ENCODE measurements around the gene AKR1B1.

AKR1B1 gene

DNA sequence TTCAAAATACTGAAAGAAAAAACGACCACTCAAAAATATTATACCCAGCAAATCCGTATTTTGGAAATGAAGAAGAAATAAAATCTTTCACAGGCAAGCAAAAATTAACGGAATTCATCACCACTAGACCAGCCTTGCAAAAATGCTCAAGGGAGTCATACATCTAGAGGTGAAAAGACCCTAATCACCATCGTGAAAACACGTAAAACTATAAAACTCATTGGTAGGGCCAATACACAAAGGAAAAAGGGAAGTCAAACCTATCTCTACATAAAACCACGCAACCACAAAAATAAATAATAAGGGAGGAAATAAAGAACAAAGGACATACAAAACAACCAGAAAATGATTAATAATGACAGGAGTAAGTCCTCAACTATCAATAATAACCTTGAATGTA lies 6.6 kb upstream of the AKR1B1 start:
- peaks cover 16% of the 10 kb centered on the region for H3K9me3 Mint-ChIP-seq
- no peaks in the 10 kb centered on the region for H3K36me3 Mint-ChIP-seq (ENCODE audit: insufficient read depth)
- H3K27me3 Mint-ChIP-seq = peaks cover 13% of the 10 kb centered on the region
- no peak overlapping the region for H3K4me3 Mint-ChIP-seq
- DNase-seq (ENCODE audit: low spot score in 2 of 2) = no peak
- ATAC-seq (replicated peaks; ENCODE audit: extremely low read depth, poor library complexity, severe bottlenecking) = no peak
- H3K4me1 Mint-ChIP-seq = no peaks in the 10 kb centered on the region
- no peak overlapping the region for H3K27ac Mint-ChIP-seq (ENCODE audit: low read depth)

DNA sequence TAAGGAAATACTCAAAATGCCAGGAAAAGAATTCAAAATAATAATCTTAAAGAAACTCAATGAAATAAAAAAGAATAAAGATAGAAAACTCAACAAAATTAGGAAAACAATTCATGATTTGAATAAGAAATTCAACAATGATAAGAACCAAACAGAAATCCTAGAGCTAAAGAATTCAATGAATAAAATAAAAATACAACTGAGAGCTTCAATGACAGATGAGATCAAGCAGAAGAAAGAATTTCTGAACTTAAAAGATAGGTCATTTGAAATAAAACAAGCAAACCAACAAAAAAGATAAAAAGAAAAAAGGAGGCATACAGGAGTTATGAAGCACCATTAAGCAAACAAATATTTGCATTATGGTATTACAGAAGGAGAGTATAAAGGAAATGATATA lies 5.6 kb upstream of the AKR1B1 start:
- H3K27ac Mint-ChIP-seq (ENCODE audit: low read depth) = no peak overlapping the region
- H3K36me3 Mint-ChIP-seq (ENCODE audit: insufficient read depth) = peaks cover 1% of the 10 kb centered on the region
- peaks cover 13% of the 10 kb centered on the region for H3K27me3 Mint-ChIP-seq
- H3K4me1 Mint-ChIP-seq = peaks cover 8% of the 10 kb centered on the region
- DNase-seq (ENCODE audit: low spot score in 2 of 2) (no peak), ATAC-seq (replicated peaks; ENCODE audit: extremely low read depth, poor library complexity, severe bottlenecking) (no peak)
- no peak overlapping the region for H3K4me3 Mint-ChIP-seq
- H3K9me3 Mint-ChIP-seq = peaks cover 16% of the 10 kb centered on the region

DNA sequence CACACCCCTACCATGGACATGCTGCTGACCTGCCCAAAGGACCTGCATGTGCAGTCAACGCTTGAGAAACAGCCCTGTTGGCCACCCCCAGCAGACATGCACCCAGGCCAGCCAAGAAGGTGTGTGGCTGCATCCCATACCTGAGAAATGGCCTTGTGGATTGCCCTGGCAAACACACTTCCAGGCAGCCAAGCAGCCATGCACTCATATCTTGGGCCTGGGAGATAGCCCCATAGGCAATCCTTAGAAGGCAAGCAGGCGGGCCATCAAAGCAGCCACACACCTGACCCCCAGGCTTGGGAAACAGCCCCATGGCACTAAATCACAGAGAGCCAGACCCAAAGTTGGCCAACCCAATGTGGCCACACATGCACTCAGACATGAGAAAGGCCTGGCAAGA lies 4.9 kb upstream of the AKR1B1 start:
- Mint-ChIP-seq H3K4me3 (no peak overlapping the region), H3K36me3 (ENCODE audit: insufficient read depth) (peaks cover 5% of the 10 kb centered on the region), H3K4me1 (peaks cover 13% of the 10 kb centered on the region), H3K9me3 (peaks cover 16% of the 10 kb centered on the region), H3K27me3 (peaks cover 13% of the 10 kb centered on the region), H3K27ac (ENCODE audit: low read depth) (no peak overlapping the region)
- ATAC-seq (replicated peaks; ENCODE audit: extremely low read depth, poor library complexity, severe bottlenecking) (no peak), DNase-seq (ENCODE audit: low spot score in 2 of 2) (no peak)

DNA sequence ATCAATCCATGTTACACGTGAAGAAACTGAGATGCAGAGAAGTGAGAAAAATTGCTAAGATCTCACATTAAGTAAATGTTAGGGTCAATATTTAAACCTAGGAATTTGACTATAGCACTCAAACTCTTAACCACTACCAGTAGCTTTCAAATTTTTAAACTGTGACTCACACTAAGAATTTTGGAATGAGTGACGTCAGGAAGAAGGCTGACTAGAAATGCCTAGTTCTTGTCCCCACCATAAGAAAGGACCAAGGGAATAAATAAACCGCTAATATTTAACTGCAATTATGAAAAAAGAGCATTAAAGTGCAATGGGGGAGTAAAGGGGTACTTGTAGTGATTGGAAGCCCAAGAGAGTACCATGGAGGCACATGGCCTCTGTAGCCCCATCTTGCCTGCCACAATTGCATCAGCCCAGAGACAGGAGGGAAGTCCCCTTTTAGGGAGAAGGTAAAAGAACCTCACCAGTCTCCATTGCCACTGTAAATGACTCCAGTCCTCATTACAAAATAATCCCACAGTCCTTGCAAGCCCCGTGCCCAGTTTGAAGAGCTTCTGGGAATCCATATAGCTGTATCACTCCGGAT lies 3.5 kb upstream of the AKR1B1 start:
- peaks cover 16% of the 10 kb centered on the region for H3K9me3 Mint-ChIP-seq
- no peak overlapping the region for H3K4me3 Mint-ChIP-seq
- ATAC-seq (replicated peaks; ENCODE audit: extremely low read depth, poor library complexity, severe bottlenecking) = no peak
- H3K36me3 Mint-ChIP-seq (ENCODE audit: insufficient read depth) = peaks cover 6% of the 10 kb centered on the region
- no peak overlapping the region for H3K27ac Mint-ChIP-seq (ENCODE audit: low read depth)
- peaks cover 6% of the 10 kb centered on the region for H3K27me3 Mint-ChIP-seq
- DNase-seq (ENCODE audit: low spot score in 2 of 2) = no peak
- peaks cover 23% of the 10 kb centered on the region for H3K4me1 Mint-ChIP-seq

DNA sequence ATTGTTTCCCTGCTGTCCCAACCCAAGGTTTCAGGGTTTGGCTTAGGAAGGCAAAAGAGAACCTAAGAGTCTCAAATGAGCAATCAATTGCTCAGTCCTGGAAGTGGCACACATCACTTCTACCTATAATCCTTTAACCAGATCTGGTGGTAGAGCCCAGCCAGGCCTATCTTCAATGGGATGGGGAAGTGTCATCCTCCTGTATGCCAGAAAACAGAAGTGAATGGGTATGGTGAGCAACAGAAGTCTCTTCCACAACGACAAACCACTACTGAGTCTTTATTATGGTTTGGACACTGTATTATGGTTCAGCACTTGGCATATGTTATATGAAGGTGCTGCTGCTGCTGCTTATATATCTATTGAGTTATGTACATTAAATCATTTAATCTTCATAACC lies 3.0 kb upstream of the AKR1B1 start:
- Mint-ChIP-seq H3K27me3 (peaks cover under 1% of the 10 kb centered on the region), H3K27ac (ENCODE audit: low read depth) (no peak overlapping the region), H3K9me3 (peaks cover 16% of the 10 kb centered on the region), H3K4me3 (no peak overlapping the region), H3K4me1 (peaks cover 25% of the 10 kb centered on the region), H3K36me3 (ENCODE audit: insufficient read depth) (peaks cover 6% of the 10 kb centered on the region)
- no peak for ATAC-seq (replicated peaks; ENCODE audit: extremely low read depth, poor library complexity, severe bottlenecking)
- no peak for DNase-seq (ENCODE audit: low spot score in 2 of 2)

DNA sequence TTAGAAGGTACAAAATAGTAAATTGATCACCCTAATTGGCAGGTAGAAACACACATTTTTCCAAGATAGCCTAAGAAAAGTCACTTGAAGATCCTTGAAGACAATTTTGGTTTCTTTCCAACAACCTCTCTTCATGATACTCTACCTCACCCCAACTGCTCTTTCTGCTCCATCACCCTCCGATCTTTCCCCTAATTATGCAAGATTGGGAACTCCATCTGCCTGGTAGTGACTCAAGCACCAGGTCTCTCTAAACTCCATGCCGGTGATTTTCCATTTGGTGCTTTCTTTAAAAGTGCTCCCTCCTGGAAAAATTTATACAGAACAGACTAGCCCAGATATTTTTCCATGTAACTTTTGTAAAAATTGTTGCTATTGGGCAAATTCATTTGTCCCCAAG lies 1.1 kb upstream of the AKR1B1 start:
- Mint-ChIP-seq H3K9me3 (peaks cover 9% of the 10 kb centered on the region), H3K27ac (ENCODE audit: low read depth) (no peak overlapping the region), H3K4me3 (no peak overlapping the region), H3K4me1 (peaks cover 35% of the 10 kb centered on the region), H3K27me3 (no peaks in the 10 kb centered on the region), H3K36me3 (ENCODE audit: insufficient read depth) (peaks cover 6% of the 10 kb centered on the region)
- DNase-seq (ENCODE audit: low spot score in 2 of 2) (no peak), ATAC-seq (replicated peaks; ENCODE audit: extremely low read depth, poor library complexity, severe bottlenecking) (no peak)

DNA sequence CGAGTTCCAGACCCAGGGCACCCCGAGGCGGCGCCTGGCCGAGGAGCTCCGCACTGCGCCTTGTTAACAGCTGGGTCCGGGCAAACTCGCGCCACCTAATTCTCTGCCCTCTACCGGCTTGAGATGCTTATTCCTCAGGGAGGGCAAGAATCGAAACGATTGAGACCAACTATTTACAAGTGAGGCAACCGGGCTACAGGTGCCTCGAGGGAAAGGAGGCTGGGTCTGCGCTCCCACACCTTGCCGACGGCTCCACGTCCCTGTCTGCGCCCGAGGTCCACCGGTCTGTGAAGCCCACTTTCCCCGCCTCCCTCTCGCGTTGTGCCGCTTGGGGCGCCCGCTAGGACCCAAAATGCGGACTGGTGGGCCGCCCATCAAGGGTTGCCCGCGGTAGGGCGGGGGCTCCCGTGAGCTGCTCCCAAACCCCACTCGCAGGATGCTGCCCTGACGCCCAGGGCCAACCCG lies 527 bp downstream of the AKR1B1 start:
- DNase-seq (ENCODE audit: low spot score in 2 of 2) = peak; percentile 51 to 53
- H3K4me3 Mint-ChIP-seq = peak overlapping the region; percentile 87

DNA sequence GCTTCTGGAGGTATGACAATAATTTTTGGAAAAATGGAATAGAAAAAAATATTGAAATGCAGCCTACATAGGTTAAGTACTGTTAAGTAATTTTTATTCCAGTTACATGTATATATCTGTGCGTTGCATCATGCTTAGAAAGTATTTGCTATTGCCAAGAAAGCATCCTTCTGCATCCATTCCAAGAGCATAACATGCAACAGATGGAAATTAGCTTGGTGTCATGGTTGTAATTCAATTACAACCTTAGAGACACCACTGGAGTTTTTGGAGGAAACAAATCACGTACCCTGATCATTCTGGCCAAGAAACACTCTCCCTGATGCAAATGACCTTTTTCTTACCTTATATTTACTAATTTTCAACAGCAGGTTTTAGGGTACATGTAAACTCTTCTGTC lies 1.7 kb downstream of the AKR1B1 start:
- peaks cover 57% of the 10 kb centered on the region for H3K4me1 Mint-ChIP-seq
- ATAC-seq (replicated peaks; ENCODE audit: extremely low read depth, poor library complexity, severe bottlenecking) = no peak
- no peak overlapping the region for H3K27ac Mint-ChIP-seq (ENCODE audit: low read depth)
- no peaks in the 10 kb centered on the region for H3K27me3 Mint-ChIP-seq
- DNase-seq (ENCODE audit: low spot score in 2 of 2) = no peak
- no peaks in the 10 kb centered on the region for H3K9me3 Mint-ChIP-seq
- H3K4me3 Mint-ChIP-seq = peak overlapping the region; percentile 87
- peaks cover 8% of the 10 kb centered on the region for H3K36me3 Mint-ChIP-seq (ENCODE audit: insufficient read depth)

More for the DNA sequence above, 527 bp downstream of the AKR1B1 start:
- peak overlapping the region; percentile 79 for H3K27ac Mint-ChIP-seq (ENCODE audit: low read depth)
- H3K4me1 Mint-ChIP-seq = peaks cover 51% of the 10 kb centered on the region
- H3K27me3 Mint-ChIP-seq = no peaks in the 10 kb centered on the region
- peaks cover 8% of the 10 kb centered on the region for H3K36me3 Mint-ChIP-seq (ENCODE audit: insufficient read depth)
- H3K9me3 Mint-ChIP-seq = no peaks in the 10 kb centered on the region
- ATAC-seq (replicated peaks; ENCODE audit: extremely low read depth, poor library complexity, severe bottlenecking) = peak; percentile 73

DNA sequence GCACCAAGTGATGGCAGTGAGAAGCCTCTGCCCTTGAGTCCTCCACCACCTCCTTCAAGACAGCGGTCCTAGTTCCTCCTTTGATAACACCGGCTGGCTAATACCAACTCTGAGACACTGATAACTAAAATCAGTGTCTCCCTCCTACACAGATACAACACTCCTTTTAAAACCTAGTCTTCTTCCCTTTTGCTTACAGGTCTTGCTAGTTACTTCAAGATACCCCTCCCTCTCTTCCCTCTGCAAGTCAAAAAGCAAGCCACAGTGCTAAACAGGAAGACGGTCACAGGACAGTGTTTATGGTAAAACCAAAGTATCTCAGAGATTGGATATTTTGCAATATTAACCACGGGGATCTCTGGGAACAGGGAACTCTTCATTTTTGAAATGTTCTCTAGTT lies 4.6 kb downstream of the AKR1B1 start:
- Mint-ChIP-seq H3K27ac (ENCODE audit: low read depth) (peak overlapping the region; percentile 52), H3K4me1 (peaks cover 50% of the 10 kb centered on the region), H3K4me3 (peak overlapping the region; percentile 43), H3K9me3 (no peaks in the 10 kb centered on the region), H3K36me3 (ENCODE audit: insufficient read depth) (peaks cover 17% of the 10 kb centered on the region), H3K27me3 (no peaks in the 10 kb centered on the region)
- DNase-seq (ENCODE audit: low spot score in 2 of 2) (no peak), ATAC-seq (replicated peaks; ENCODE audit: extremely low read depth, poor library complexity, severe bottlenecking) (no peak)

DNA sequence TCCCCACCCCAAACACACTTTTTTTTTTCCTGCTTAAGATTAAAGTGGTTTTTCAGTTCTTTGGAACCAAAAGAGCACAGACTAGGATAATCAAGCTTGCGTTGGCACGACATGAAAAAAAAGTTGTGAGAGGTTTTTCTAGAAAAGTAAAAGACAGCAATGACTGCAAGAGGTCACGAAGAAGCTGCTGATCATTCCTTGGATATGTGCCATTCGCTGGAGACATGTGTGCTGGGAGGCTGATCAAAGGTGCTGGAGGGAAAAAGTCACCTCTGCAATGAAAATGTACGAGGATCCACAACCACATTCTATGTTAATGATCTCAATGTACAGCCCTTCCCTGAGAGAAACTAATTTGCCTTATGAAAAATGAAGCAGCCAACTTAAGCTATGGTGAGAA lies 5.4 kb downstream of the AKR1B1 start:
- DNase-seq (ENCODE audit: low spot score in 2 of 2) (no peak), ATAC-seq (replicated peaks; ENCODE audit: extremely low read depth, poor library complexity, severe bottlenecking) (no peak)
- no peak overlapping the region for H3K4me3 Mint-ChIP-seq
- H3K36me3 Mint-ChIP-seq (ENCODE audit: insufficient read depth) = peaks cover 16% of the 10 kb centered on the region
- peak overlapping the region; percentile 52 for H3K27ac Mint-ChIP-seq (ENCODE audit: low read depth)
- no peaks in the 10 kb centered on the region for H3K27me3 Mint-ChIP-seq
- H3K4me1 Mint-ChIP-seq = peaks cover 46% of the 10 kb centered on the region
- no peaks in the 10 kb centered on the region for H3K9me3 Mint-ChIP-seq

DNA sequence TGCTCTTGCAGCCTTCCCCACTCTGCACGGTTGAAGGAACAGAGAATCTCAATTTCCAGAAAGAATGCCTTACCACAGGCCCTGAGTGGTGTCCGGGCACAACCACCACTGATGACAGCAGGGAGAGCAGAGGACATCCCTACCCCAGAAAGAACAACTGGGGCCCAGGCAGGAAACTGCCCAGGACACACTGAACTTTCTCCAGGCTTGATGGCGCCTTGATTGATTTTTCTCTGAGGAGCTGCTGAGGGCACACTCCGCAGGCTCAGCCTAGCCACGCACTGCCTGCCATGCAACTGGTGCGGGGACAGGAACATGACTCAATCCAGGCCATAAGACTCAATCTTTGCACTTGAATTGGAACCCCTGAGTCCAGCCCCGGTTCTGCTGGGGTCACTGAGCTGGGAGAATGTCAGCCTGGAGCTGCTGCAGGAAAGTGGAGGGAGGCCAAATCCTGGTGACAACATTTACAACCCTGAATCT lies 5.9 kb downstream of the AKR1B1 start:
- ATAC-seq (replicated peaks; ENCODE audit: extremely low read depth, poor library complexity, severe bottlenecking) (no peak), DNase-seq (ENCODE audit: low spot score in 2 of 2) (no peak)
- H3K4me3 Mint-ChIP-seq = no peak overlapping the region
- no peak overlapping the region for H3K27ac Mint-ChIP-seq (ENCODE audit: low read depth)
- H3K36me3 Mint-ChIP-seq (ENCODE audit: insufficient read depth) = peaks cover 18% of the 10 kb centered on the region
- no peaks in the 10 kb centered on the region for H3K9me3 Mint-ChIP-seq
- H3K4me1 Mint-ChIP-seq = peaks cover 42% of the 10 kb centered on the region
- no peaks in the 10 kb centered on the region for H3K27me3 Mint-ChIP-seq

DNA sequence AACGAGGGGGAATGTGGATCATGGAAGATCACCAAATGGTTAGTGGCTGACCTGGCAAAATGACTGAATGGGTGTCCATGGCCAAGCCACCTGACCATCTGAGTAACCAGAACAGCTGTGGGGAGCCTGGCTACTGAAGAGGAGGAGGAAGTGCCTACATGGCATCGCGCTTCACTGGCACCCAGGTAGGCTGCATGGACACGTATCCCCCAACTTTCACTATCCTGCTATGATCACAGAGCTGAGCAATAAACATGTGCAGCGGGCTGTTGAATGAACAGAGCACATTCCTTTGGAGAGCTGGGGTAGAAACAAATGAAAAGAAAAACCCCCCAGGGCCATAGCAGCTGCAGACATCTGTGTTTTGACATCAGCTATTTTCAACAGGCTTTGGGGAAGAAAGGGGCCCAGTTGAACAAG lies 6.5 kb downstream of the AKR1B1 start:
- H3K4me3 Mint-ChIP-seq = no peak overlapping the region
- ATAC-seq (replicated peaks; ENCODE audit: extremely low read depth, poor library complexity, severe bottlenecking) (no peak), DNase-seq (ENCODE audit: low spot score in 2 of 2) (no peak)
- no peaks in the 10 kb centered on the region for H3K9me3 Mint-ChIP-seq
- H3K4me1 Mint-ChIP-seq = peaks cover 37% of the 10 kb centered on the region
- H3K27ac Mint-ChIP-seq (ENCODE audit: low read depth) = no peak overlapping the region
- no peaks in the 10 kb centered on the region for H3K27me3 Mint-ChIP-seq
- H3K36me3 Mint-ChIP-seq (ENCODE audit: insufficient read depth) = peaks cover 18% of the 10 kb centered on the region

DNA sequence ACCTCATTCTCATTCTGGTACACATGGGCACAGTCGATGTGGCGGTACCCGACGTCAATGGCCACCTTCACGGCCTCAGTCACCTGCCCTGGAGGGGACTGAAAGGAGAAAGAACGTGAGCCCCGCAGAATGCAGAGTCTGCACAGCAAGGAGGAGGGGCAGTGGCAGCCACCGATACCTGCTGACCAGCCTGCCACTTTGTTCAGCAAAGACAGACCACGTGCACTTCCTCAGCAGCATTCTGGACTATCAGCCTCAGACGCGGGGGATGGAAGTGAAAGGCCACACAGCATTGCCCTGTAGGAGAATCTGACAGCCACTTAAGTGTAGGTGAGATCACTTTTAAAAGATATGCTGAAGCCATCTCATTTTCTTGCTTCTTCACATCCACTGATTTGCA lies 7.2 kb downstream of the AKR1B1 start:
- Mint-ChIP-seq H3K27me3 (no peaks in the 10 kb centered on the region), H3K36me3 (ENCODE audit: insufficient read depth) (peaks cover 18% of the 10 kb centered on the region), H3K4me3 (no peak overlapping the region), H3K9me3 (no peaks in the 10 kb centered on the region), H3K27ac (ENCODE audit: low read depth) (no peak overlapping the region), H3K4me1 (peaks cover 35% of the 10 kb centered on the region)
- ATAC-seq (replicated peaks; ENCODE audit: extremely low read depth, poor library complexity, severe bottlenecking) (no peak), DNase-seq (ENCODE audit: low spot score in 2 of 2) (no peak)

Measured in central memory CD8-positive, alpha-beta T cell (primary cell).